ENCODE results near the gene IQSEC1. TPM values are rescaled to one million over a fixed set of nuclear protein-coding genes. Genes with fewer than 3 reads are reported as not detected.

Gene IQSEC1
- total and polyA plus RNA-seq, 10 of the 15 experiments (the other 5 are each of a cell fraction or from before 2014, with no cell fraction given) = 0.92 to 55.2 (median 8.5) TPM

DNA sequence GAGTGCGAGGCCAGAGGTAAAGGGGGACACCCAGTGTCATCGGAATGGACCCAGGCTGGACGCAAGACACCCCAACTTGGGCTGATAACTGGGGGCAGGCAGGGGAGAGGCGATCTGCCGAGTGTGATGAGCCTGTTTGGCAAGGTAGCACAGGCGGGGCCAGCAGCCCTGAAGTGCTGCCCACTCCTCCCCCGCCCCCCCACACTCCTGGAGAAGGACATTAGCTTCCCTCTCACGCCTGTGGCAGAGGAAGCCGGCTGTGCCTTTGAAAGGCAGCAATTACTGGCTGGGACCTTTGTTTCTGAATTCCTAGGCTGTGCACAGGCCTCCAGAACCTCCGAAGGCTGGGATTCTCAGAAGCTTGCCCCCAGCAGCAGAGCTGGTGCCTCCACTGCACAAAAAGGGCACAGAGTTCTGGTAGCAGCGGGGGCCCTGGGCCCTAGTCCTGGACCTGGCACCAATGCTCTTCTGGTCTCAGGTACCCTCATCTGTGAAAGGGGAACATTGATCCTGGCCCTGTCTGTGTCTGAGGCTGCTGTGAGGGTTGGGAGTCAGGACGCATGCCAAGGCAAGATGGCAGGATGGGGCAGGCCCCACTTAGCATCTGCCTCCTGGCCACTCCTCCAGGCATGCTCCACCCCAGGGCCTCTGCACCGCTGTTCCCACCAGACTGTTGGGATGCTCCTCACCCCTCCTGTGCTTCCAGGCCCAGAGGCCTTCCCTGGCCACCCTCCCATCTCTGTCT lies 28.6 kb downstream of the IQSEC1 start:
- Histone ChIP-seq H3K4me3 (no peak overlapping the region), H3K27me3 (replicated peaks in 1 of 2; ENCODE audit: control insufficient read depth in 2 of 2, insufficient read depth in 2 of 2, low read length in 1 of 2) (no peaks in the 10 kb centered on the region), H4K20me1 (ENCODE audit: control insufficient read depth, insufficient read depth) (no peaks in the 10 kb centered on the region), H3K4me1 (ENCODE audit: control insufficient read depth, insufficient read depth, low read length) (peaks cover 48% of the 10 kb centered on the region), H3K9ac (ENCODE audit: control insufficient read depth, insufficient read depth, low read length) (no peak overlapping the region), H2AFZ (ENCODE audit: control insufficient read depth, low read depth, low read length) (no peak overlapping the region), H3K36me3 (ENCODE audit: control insufficient read depth in 2 of 2, insufficient read depth in 2 of 2, low read length in 1 of 2) (no peaks in the 10 kb centered on the region), H3K9me3 (replicated peaks; ENCODE audit: control insufficient read depth, insufficient read depth, low read length) (no peaks in the 10 kb centered on the region), H3K79me2 (ENCODE audit: control insufficient read depth, insufficient read depth, low read length) (peaks cover 3% of the 10 kb centered on the region; the same call in 1 of the 2 replicates), H3K4me2 (ENCODE audit: control insufficient read depth, insufficient read depth) (no peak overlapping the region), H3K27ac (ENCODE audit: control insufficient read depth, insufficient read depth) (no peak overlapping the region)
- in situ Hi-C loops (cut with MboI) (no loop called here), intact Hi-C loops (cut with micrococcal nuclease; ENCODE audit: unreplicated experiment) (no loop called here)
- SMC1A ChIA-PET (ENCODE audit: uncharacterized antibody, unreplicated experiment) = interaction anchor here (1.0 to 4.7 kb wide), 2 partner anchors 26 to 32 kb away, joined by 4 to 71 read pairs; no protein-coding TSS in a partner anchor
- RAD21 ChIA-PET (ENCODE audit: unreplicated experiment) = interaction anchor here (5.0 kb wide), 1 partner anchor 32 kb away, joined by 93 read pairs; no protein-coding TSS in a partner anchor
- ATAC-seq = no peak
- WGBS (ENCODE audit: insufficient coverage, insufficient replicate concordance, low lambda C conversion rate, missing lambda C conversion rate) = 91% methylated on average over 11 of the region's 13 CpGs
- POLR2A ChIA-PET = interaction anchor here (0.5 to 6.9 kb wide), 6 partner anchors 22 to 1775 kb away, joined by 3 to 84 read pairs (median 10); no protein-coding TSS in a partner anchor
- BruUV-seq (replicated peaks) = no TSS peak
- no peak for FAIRE-seq
- no peak for TF ChIP-seq ASH2L (IDR thresholded peaks at IDR 0.05; ENCODE audit: borderline replicate concordance, low read depth)
- TF ChIP-seq POLR2A (IDR thresholded peaks at IDR 0.05; ENCODE audit: low read depth, low read length) = no peak
- no peak for TF ChIP-seq RB1 (IDR thresholded peaks at IDR 0.05; ENCODE audit: borderline replicate concordance)
- TF ChIP-seq, protein P1, sequence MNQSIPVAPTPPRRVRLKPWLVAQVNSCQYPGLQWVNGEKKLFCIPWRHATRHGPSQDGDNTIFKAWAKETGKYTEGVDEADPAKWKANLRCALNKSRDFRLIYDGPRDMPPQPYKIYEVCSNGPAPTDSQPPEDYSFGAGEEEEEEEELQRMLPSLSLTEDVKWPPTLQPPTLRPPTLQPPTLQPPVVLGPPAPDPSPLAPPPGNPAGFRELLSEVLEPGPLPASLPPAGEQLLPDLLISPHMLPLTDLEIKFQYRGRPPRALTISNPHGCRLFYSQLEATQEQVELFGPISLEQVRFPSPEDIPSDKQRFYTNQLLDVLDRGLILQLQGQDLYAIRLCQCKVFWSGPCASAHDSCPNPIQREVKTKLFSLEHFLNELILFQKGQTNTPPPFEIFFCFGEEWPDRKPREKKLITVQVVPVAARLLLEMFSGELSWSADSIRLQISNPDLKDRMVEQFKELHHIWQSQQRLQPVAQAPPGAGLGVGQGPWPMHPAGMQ (IDR thresholded peaks at IDR 0.05; ENCODE audit: borderline replicate concordance) = no peak
- CTCF ChIA-PET = interaction anchor here (0.7 to 4.7 kb wide), 4 partner anchors 23 to 141 kb away, joined by 3 to 56 read pairs (median 3); no protein-coding TSS in a partner anchor
- DNase-seq (ENCODE audit: low read depth, low spot score) = no peak

DNA sequence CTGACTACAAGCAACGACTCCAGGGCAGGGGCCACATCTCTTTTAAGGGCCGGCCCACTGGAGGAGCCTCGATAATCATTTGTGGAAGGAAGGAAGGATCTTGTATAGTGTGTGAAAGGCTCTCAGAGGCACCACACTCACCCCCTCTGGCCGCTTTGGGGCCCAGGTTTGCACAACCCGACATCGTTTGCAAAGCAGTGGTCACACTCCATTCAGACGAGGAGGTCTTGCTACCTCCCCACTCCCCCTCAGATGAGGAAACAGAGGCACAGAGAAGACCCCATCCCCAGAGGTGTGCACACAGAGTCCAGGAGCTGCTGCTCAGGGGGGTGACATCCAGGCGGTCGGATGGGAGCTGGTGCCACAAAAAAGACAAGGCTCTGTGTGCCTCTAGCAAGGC lies 29.6 kb downstream of the IQSEC1 start:
- peaks cover 49% of the 10 kb centered on the region for H3K4me1 ChIP-seq (ENCODE audit: control insufficient read depth, insufficient read depth, low read length)
- no peaks in the 10 kb centered on the region for H4K20me1 ChIP-seq (ENCODE audit: control insufficient read depth, insufficient read depth)
- H3K4me2 ChIP-seq (ENCODE audit: control insufficient read depth, insufficient read depth) = no peak overlapping the region
- H3K9ac ChIP-seq (ENCODE audit: control insufficient read depth, insufficient read depth, low read length) = no peak overlapping the region
- intact Hi-C loops (cut with micrococcal nuclease; ENCODE audit: unreplicated experiment) (no loop called here), in situ Hi-C loops (cut with MboI) (no loop called here)
- DNase-seq (ENCODE audit: low read depth, low spot score) (no peak), FAIRE-seq (no peak), ATAC-seq (no peak)
- no peaks in the 10 kb centered on the region for H3K36me3 ChIP-seq (ENCODE audit: control insufficient read depth in 2 of 2, insufficient read depth in 2 of 2, low read length in 1 of 2)
- ChIA-PET CTCF (no interaction called here), POLR2A (interaction anchor here (1.4 to 6.9 kb wide), 2 partner anchors 21 to 31 kb away, joined by 4 to 84 read pairs; no protein-coding TSS in a partner anchor), RAD21 (ENCODE audit: unreplicated experiment) (interaction anchor here (5.0 kb wide), 1 partner anchor 31 kb away, joined by 93 read pairs; no protein-coding TSS in a partner anchor), SMC1A (ENCODE audit: uncharacterized antibody, unreplicated experiment) (interaction anchor here (1.1 kb wide), 1 partner anchor 38 kb away, joined by 3 read pairs; no protein-coding TSS in a partner anchor)
- 80% methylated on average over 9 of the region's 9 CpGs for WGBS (ENCODE audit: insufficient coverage, insufficient replicate concordance, low lambda C conversion rate, missing lambda C conversion rate)
- H3K4me3 ChIP-seq = no peak overlapping the region
- no peak overlapping the region for H2AFZ ChIP-seq (ENCODE audit: control insufficient read depth, low read depth, low read length)
- H3K27ac ChIP-seq (ENCODE audit: control insufficient read depth, insufficient read depth) = no peak overlapping the region
- H3K27me3 ChIP-seq (replicated peaks in 1 of 2; ENCODE audit: control insufficient read depth in 2 of 2, insufficient read depth in 2 of 2, low read length in 1 of 2) = no peaks in the 10 kb centered on the region
- no peaks in the 10 kb centered on the region for H3K9me3 ChIP-seq (replicated peaks; ENCODE audit: control insufficient read depth, insufficient read depth, low read length)
- BruUV-seq (replicated peaks) = no TSS peak
- H3K79me2 ChIP-seq (ENCODE audit: control insufficient read depth, insufficient read depth, low read length) = peaks cover 3% of the 10 kb centered on the region; the same call in 1 of the 2 replicates
- TF ChIP-seq, protein P2, sequence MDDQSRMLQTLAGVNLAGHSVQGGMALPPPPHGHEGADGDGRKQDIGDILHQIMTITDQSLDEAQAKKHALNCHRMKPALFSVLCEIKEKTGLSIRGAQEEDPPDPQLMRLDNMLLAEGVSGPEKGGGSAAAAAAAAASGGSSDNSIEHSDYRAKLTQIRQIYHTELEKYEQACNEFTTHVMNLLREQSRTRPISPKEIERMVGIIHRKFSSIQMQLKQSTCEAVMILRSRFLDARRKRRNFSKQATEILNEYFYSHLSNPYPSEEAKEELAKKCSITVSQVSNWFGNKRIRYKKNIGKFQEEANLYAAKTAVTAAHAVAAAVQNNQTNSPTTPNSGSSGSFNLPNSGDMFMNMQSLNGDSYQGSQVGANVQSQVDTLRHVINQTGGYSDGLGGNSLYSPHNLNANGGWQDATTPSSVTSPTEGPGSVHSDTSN (IDR thresholded peaks at IDR 0.05; ENCODE audit: insufficient replicate concordance, low read depth, low read length) = no peak
- no peak for TF ChIP-seq TAF1 (IDR thresholded peaks at IDR 0.05; ENCODE audit: borderline replicate concordance, low read depth, low read length)
- TF ChIP-seq, protein P3, sequence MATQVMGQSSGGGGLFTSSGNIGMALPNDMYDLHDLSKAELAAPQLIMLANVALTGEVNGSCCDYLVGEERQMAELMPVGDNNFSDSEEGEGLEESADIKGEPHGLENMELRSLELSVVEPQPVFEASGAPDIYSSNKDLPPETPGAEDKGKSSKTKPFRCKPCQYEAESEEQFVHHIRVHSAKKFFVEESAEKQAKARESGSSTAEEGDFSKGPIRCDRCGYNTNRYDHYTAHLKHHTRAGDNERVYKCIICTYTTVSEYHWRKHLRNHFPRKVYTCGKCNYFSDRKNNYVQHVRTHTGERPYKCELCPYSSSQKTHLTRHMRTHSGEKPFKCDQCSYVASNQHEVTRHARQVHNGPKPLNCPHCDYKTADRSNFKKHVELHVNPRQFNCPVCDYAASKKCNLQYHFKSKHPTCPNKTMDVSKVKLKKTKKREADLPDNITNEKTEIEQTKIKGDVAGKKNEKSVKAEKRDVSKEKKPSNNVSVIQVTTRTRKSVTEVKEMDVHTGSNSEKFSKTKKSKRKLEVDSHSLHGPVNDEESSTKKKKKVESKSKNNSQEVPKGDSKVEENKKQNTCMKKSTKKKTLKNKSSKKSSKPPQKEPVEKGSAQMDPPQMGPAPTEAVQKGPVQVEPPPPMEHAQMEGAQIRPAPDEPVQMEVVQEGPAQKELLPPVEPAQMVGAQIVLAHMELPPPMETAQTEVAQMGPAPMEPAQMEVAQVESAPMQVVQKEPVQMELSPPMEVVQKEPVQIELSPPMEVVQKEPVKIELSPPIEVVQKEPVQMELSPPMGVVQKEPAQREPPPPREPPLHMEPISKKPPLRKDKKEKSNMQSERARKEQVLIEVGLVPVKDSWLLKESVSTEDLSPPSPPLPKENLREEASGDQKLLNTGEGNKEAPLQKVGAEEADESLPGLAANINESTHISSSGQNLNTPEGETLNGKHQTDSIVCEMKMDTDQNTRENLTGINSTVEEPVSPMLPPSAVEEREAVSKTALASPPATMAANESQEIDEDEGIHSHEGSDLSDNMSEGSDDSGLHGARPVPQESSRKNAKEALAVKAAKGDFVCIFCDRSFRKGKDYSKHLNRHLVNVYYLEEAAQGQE (IDR thresholded peaks at IDR 0.05; ENCODE audit: low read depth, low read length) = no peak
- no peak for TF ChIP-seq NR2C1 (IDR thresholded peaks at IDR 0.05)

All from GM12878 (cell line).